GM18505 (cell line): ENCODE data around the gene UTP4.
"Not testable (repeated sequence)": the region's sequence is repeated elsewhere in the genome, so short reads cannot be mapped to it uniquely, and the experiment has no call there.

ENCODE experiments used
- ATAC-seq: cut with Tn5 transposase; IDR thresholded peaks from one replicate; pipeline ENCODE4 v1.9.1; 2021; ENCODE audit not compliant: unreplicated experiment
- POLR2A ChIP-seq: IDR thresholded peaks from 4 replicates; pipeline ENCODE4 v1.6.1; 2011; ENCODE audit warnings: borderline replicate concordance; ENCODE audit not compliant: insufficient read depth, insufficient read length; ENCODE audit errors: extremely low read depth

The UTP4 gene

DNA sequence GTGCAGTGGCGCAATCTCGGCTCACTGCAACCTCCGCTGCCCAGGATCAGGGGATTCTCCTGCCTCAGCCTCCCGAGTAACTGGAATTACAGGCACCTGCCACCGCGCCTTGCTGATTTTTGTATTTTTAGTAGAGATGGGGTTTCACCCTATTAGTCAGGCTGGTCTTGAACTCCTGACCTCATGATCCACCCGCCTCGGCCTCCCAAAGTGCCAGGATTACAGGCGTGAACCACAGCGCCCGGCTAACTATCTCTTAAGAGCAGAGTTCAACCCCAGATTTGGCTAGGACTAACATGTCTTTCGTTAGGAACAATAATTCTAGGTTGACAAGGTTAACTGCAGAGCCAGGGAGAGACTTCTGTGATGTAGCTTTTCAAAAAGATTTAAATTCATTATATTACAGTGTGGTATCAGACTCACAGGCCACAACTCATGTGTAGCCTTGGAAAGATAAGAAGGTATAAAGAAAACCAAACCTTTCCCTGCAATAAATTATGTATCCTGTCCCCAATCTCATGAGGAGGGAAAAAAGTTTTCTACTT, 4.4 kb upstream of the UTP4 start:
- ATAC-seq = no peak
- no peak for TF ChIP-seq POLR2A

DNA sequence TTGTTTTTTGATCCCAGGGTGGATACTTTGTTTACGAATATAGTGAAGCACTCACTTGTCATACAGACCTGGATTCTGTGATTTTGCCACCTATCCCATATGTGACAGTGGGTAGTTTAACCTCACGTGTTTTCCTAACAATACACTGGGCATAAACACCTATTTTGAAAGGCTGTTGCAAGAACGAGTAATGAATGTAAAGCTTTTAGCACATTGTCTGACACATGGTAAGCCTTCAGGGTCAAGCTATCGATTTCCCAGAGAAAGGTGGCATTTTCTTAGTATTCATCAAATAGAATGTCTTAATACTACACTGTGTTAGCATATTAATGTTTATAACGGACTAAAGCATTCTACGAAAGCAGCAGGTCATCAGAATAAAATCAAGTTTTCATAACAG, 2.0 kb upstream of the UTP4 start:
- TF ChIP-seq POLR2A = no peak
- no peak for ATAC-seq

DNA sequence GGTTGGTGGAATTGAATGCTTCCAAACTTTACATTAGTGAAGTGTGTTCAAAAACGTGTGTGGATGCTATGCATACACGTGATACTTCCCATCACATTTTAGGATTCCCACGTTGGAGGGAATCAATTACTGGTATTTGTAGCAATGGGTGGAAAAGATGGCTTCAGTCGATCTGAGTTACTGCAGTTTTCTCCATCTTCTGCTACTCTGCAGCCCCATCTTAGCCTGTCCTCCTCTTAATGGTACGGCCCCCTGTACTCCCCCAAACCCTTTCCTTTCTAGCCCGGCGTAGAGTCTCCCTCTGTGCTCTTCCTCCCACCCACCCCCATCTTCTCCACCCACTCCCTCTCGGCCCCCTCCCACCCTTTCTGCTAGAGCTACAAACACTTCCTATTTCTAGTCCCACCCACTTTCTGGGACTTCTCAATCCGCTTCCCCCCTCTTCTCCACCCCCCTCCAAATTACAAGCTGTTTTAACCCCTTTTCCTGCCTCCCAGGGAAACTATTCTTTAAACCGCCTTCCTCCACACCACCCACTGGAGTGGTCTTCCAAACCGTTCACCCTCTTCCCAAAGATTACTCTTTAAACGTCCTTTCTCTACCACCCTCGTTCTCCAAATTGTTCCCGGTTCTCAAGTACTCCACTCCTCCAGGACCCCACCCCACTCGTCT, 1.1 kb upstream of the UTP4 start:
- TF ChIP-seq POLR2A = no peak
- no peak for ATAC-seq

DNA sequence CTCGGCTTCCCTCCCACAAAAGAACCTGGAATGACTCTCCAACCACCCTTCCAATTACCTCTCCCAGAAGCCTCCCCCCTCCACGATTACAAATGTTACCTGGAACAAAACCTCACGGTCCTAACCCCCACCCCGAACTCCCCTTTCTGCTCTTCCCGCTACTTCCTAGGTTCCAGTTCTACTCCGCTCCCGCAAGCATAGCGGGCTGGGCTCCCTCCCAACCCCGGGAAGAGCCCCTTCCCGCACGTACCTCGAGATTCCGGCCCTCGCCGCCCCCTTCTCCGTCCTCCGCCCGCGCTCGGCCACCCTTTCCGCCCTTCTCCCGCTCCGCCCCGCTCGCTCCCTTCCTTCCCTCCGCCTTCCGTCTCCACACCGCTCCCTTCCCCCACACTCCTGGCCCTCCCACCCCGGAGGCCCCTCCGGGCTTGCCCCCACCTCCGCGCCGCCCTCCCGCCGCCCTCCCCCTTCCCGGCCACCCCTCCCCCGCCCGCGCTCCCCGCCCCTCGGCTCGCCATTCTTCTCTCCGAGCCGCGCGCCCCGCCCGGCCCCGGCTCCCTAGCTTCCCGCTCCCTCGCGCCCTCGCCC, 518 bp upstream of the UTP4 start:
- TF ChIP-seq POLR2A = no peak
- peak; percentile 44 for ATAC-seq

DNA sequence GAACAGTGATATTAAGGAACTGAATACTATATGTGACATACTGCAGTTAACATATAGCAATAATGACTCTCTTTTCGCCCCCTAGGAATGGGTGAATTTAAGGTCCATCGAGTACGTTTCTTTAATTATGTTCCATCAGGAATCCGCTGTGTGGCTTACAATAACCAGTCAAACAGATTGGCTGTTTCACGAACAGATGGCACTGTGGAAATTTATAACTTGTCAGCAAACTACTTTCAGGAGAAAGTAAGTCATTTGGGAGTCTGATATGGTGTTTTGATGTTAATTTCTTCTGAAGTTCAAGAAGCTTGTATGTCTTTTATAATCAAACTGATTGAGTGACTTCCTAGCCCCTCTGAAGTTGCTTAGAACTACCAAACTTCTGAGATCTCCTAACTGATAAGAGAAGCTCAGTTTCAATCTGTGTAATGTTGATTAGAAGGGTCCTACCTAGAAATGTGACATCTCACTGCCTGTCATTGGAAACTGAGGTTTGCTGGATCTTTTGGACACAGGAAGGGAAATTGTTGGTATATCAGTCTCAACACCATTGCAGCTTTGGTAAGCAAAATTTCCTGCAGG, 1.0 kb downstream of the UTP4 start:
- ATAC-seq = no peak

DNA sequence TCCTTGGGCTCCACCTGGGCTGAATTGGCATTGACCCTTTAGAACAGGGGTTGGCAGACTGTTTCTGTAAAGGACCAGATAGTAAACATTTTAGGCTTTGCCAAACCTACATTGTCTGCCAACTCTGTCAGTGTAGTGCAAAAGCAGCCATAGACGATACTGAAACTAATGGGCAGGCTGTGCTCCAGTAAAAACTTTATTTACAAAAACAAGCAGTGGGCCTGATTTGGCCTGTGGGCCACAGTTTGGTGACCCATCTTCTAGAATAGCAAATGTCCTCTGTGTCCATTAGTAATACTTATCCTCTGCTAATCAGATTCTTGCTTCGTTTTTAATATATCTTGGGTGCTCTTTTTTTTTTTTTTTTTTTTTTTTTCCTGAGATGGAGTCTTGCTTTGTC, 6.2 kb downstream of the UTP4 start:
- no peak for TF ChIP-seq POLR2A
- ATAC-seq = no peak

More for the DNA sequence above, 1.0 kb downstream of the UTP4 start:
- no peak for TF ChIP-seq POLR2A

DNA sequence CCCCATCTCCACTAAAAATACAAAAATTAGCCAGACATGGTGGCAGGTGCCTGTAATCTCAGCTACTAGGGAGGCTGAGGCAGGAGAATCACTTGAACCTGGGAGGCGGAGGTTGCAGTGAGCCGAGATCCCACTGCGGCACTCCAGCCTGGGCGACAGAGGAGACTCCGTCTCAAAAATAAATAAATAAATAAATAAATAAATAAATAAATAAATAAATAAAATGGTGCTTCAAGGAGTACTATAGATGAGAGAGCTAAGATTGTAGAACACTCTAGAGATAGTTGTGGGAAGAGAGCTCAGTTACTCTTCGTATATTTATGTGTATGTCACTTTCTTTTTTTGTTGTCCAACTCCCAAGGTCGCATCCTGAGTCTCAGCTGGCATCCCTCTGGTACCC, 7.0 kb downstream of the UTP4 start:
- ATAC-seq = not testable (repeated sequence)

DNA sequence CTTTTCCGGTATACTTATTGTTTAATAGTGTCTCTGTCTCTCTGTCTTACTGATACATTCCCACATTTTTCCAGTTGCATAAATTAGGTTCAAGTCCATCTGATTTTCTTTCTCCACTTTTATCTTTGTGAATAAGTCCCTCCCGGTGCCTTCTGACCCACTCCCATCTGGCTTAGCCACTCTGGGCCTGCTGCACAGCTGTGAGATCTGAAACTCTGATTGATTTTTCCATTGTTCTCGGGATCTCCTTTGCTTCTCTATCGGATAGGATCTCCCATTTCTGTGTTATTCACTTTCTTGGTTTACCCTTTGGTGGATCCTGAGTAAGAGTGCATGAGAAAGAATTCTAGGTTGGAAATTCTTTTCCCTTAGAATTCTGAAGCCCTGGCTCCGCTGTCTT, 8.6 kb downstream of the UTP4 start:
- ATAC-seq = no peak
- TF ChIP-seq POLR2A = no peak

DNA sequence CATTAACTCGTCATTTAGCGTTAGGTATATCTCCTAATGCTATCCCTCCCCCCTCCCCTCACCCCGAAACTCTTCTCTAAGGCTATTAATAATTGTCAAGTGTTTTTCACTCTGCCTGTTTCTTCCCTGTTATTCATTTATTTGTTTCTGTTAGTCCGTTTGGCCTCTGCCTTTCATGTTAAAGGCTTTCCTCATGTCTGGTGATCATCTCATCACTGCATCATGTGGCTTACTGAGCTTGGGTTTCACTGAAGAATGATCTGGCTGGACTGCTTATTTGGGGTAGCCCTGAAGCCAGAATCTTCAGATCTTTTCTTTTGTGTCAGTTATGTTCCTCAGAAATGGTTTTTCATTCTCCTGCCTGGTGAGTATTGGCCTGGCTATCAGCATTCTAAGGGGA, 9.5 kb downstream of the UTP4 start:
- no peak for TF ChIP-seq POLR2A
- no peak for ATAC-seq

DNA sequence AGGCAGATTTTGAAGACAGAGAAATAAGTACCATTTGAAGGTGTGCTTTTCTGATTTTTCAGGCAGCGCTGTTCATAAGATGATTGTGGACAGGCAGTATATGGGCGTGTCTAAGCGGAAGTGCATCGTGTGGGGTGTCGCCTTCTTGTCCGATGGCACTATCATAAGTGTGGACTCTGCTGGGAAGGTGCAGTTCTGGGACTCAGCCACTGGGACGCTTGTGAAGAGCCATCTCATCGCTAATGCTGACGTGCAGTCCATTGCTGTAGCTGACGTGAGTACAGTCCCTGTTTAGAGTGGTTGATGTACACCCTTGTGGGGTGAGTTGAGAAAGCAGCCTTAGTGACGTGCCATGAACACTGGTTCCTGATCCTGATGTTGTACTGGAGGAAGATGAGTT, 10.7 kb downstream of the UTP4 start:
- TF ChIP-seq POLR2A = no peak
- no peak for ATAC-seq

DNA sequence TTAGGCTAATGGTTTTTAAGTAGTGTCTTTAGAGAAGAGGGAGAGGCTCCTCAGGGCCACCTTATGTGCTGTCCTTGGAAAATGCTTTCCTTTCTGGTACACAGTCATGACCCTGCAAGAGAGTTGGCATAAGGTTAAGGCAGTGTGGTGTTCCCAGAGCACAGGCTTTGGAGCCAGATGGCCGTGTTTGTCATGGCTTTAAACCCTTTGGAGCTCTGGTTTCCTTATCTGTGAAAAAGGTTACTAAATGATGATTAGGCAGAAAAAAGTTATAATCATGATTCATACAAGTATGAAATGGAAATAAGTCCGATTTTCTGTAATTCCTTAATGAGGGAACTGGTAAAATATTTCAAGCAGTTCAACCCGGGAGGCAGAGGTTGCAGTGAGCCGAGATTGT, 13.2 kb downstream of the UTP4 start:
- ATAC-seq = no peak
- no peak for TF ChIP-seq POLR2A

DNA sequence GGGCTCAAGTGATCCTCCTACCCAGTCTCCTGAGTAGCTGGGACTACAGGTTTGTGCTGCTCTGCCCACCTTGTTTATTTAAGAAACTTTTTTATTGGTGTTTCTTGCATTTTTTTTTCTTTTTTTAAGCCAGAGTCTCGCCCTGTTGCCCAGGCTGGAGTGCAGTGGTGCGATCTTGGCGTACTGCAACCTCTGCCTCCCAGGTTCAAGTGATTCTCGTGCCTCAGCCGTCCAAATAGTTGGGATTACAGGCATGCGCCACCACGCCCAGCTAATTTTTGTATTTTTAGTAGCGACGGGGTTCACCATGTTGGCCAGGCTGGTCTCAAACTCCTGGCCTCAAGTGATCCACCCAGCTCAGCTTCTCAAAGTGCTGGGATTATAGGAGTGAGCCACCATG, 17.2 kb downstream of the UTP4 start:
- not testable (repeated sequence) for ATAC-seq

DNA sequence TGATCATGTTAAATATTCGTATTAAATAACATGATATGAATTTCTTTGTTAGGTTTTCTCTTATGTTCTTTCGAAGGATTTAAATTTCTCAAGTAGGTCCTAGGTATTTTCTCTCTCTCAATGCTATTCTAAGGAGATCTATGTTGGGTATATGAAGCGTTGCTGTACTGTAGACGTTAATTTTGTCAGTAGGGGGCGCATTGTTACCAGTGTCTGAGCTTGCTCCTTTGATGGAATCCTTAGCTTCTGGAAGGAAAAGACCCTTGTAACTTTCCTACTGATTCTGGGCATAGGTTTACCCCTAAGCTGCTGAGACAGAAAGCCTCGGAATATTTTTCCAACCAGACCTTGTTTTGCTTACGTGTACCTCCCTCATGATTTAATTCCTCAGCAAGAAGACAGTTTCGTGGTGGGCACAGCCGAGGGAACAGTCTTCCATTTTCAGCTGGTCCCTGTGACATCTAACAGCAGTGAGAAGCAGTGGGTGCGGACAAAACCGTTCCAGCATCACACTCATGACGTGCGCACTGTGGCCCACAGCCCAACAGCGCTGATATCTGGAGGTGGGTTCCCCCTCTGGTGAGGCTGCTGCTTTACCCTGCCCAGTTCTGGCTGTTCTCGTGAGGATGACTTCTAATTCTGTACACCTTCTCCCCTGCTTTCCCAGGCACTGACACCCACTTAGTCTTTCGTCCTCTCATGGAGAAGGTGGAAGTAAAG, 17.9 kb downstream of the UTP4 start:
- no peak for ATAC-seq
- TF ChIP-seq POLR2A = no peak

DNA sequence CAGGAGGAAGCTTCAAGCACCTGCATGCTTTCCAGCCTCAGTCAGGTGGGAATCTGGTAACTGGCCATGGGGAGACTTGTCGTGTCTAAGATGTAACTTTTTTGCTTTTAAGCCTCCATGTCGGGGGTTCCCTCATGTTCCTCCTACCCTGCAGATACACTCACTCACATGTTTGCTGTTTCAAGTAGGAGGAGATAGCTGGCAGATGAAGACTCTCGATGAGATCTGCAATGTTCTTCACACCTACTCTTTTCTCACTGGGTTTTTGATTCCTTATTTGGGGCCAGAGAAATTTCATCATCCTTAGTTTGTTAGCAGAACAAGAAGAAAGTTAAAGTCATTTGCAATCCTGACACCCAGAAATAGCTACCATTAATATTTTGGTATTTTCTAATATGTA, 24.7 kb downstream of the UTP4 start:
- no peak for ATAC-seq
- no peak for TF ChIP-seq POLR2A
